Fibroblast of the aortic adventitia (primary cell): ENCODE measurements around the gene TOGARAM2. TPM values are rescaled to one million over a fixed set of nuclear protein-coding genes. Genes with fewer than 3 reads are reported as not detected.

Experiments
- DNase-seq: peaks from one replicate; pipeline ENCODE4 v3.0.0-alpha.2; 2010; ENCODE audit warnings: low read depth
- H3K4me3 ChIP-seq: 2 replicates; pipeline ENCODE4 v1.5.1; 2011; ENCODE audit warnings: low read depth, mild to moderate bottlenecking, control low read depth, low read length, moderate library complexity
- CTCF ChIP-seq: IDR thresholded peaks from 2 replicates; pipeline ENCODE4 v1.5.1; 2011; ENCODE audit warnings: mild to moderate bottlenecking, low read length, control low read depth, inconsistent platforms; ENCODE audit not compliant: insufficient read depth
- total RNA-seq: library from RNA; depleted of rRNA; stranded (reverse); fragments of >200 nt; gene quantifications from 2 replicates; pipeline ENCODE4 v1.2.3, GENCODE V29; 2012; ENCODE audit warnings: low replicate concordance

TOGARAM2 gene
- total RNA-seq, 1 donor, result under 0.01 TPM

DNA sequence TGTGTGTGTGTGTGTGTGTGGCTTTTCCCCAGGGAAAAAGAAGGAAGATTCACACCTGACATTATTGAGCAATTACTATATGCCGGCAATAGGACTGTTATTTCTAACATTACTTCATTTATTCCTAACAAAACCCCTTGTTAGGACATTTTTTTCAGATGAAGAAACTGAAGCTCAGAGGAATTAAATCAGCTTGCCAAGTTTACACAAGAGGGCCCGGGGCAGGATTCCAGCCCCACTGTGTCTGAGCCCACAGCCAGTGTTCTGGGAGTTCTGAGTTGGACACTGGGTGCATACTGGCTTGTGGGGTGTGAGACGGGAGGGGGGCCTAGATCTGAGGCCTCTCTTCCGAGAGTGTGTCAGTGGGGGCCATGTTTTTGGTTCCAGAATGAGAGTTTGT lies 9.9 kb downstream of the TOGARAM2 start:
- DNase-seq, result peak; percentile 58
- H3K4me3 ChIP-seq, result no peak overlapping the region
- no peak for TF ChIP-seq CTCF

GRCh38 chr2:28991460-28991859 lies 10.4 kb downstream of the TOGARAM2 start:
- no peak for TF ChIP-seq CTCF
- H3K4me3 ChIP-seq, result no peak overlapping the region
- no peak for DNase-seq

DNA sequence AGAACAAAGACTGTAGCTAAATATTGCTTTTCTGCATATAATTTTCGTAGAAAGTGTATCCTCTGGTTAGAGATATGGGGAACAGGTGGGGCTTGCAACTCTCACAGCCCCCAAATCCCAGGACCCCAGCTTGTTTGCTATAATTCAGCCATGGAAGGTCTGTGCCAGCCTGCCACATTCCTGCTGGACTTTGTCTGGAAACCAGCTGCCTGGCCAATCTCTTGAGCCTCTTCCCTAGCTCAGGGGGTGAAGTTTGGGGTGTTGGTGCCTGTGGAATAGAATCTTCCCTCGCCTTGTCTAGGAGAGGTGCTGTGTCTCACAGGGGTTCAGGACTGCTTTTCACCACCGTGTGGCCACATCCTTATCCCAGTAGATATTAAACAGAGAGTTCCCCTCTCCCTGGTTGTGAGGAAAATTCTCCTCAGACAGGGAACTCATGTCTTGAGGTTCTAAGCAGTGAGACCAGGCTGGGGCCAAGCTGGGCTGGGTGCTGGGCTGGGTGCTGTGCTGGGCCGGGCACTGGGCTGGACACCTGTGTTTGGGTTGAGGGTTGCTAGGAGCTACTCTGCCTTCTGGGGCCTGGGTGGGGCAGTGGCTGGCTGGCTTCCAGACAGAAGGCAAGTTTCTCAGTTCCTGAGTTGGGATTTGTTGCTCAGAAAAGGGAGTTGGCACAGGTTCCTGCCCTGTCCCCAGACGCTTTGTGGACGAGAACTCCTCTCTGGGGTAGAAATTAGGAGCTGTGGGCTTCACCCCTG lies 12.3 kb downstream of the TOGARAM2 start:
- no peak overlapping the region for H3K4me3 ChIP-seq
- no peak for DNase-seq
- TF ChIP-seq CTCF, result no peak

- no peak overlapping the region for H3K4me3 ChIP-seq
- no peak for TF ChIP-seq CTCF
- DNase-seq, result no peak
Observed at GRCh38 chr2:28994074-28994473, 13.0 kb downstream of the TOGARAM2 start.

DNA sequence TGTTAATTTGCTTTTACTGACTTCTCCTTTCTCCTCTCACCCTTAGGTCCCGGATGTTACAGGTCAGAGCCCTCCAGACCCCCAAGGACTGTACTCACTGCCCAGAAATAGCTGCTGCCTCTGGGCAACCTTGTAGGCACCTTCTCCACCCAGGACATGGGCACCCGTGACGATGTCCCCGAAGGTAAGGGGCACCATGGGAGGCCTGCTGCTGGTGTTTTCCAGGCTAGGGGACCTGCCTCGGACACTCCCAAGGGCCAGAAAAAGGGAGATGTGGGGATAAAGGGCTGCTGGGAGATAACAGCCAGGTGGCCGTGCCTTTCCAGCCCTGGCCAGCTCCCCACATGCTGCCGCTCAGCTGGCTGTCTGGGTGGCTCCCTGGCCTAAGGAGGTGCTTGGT lies 13.6 kb downstream of the TOGARAM2 start:
- no peak for DNase-seq
- TF ChIP-seq CTCF, result no peak
- H3K4me3 ChIP-seq, result no peak overlapping the region

- DNase-seq, result no peak
- TF ChIP-seq CTCF, result no peak
- H3K4me3 ChIP-seq, result no peak overlapping the region
Observed at GRCh38 chr2:28995765-28996750, 15.0 kb downstream of the TOGARAM2 start.
